NCI-H748 (cell line): ENCODE measurements around the gene ZDHHC19.

ENCODE experiments used
- DNase-seq: peaks from one replicate; lab custom pipeline; 2025; ENCODE audit not compliant: unreplicated experiment; lab: John Stamatoyannopoulos, UW

The ZDHHC19 gene

GRCh38 chr3:196150481-196150880, 60.7 kb downstream of the ZDHHC19 start:
- DNase-seq: no peak

GRCh38 chr3:196149831-196150301, 61.3 kb downstream of the ZDHHC19 start:
- peak; percentile 7 for DNase-seq

DNA sequence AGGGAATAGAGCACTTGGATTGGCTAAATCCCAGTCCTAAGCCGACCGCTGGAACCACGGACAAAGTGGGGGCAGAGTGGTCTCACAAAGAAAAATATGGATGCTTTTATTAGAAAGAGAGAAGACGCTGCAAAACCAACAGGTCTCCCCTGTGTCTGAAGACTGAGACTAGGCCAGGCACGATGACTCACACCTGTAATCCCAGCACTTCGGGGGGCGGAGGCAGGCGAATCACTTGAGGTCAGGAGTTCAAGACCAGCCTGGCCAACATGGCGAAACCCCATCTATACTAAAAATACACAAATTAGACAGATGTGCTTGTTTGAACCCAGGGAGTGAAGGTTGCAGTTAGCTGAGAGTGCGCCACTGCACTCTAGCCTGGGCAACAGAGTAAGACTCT, 61.8 kb downstream of the ZDHHC19 start:
- no peak for DNase-seq
